OCI-LY7 (cell line): ENCODE results near the gene C15orf40. TPM values are rescaled to one million over a fixed set of nuclear protein-coding genes. Genes with fewer than 3 reads are reported as not detected.

ENCODE experiments used
- BruUV-seq: library from RNA; stranded (reverse); fragments of 400-500 nt; replicated peaks from 2 replicates; lab custom pipeline; 2021; lab: Mats Ljungman, UMichigan
- CTCF ChIA-PET: fragments of 300-600 bp; sonication (Branson Sonifier 250); formaldehyde crosslinking; loops from one replicate; lab custom pipeline; 2022; ENCODE audit warnings: antibody characterized with exemption; ENCODE audit not compliant: unreplicated experiment; lab: Charles Lee
- POLR2A ChIA-PET: fragments of 300-600 bp; sonication (Branson Sonifier 250); formaldehyde crosslinking; loops from one replicate; lab custom pipeline; 2022; ENCODE audit warnings: antibody characterized with exemption; lab: Charles Lee
- DNase-seq: peaks from one replicate; pipeline ENCODE4 v3.0.0-alpha.2; 2015; ENCODE audit warnings: low spot score
- H2AFZ ChIP-seq: fragments of 200-600 bp; sonication (generic), shearing (Covaris generic); 2 replicates; pipeline ENCODE4 v1.6.1; 2014; ENCODE audit warnings: mild to moderate bottlenecking, antibody characterized with exemption, low read length, moderate library complexity
- H3K27ac ChIP-seq: fragments of 200-600 bp; sonication (generic); 2 replicates; pipeline ENCODE4 v1.5.1; 2014; ENCODE audit warnings: mixed run types, low read depth, mild to moderate bottlenecking, moderate library complexity, low read length, inconsistent platforms; ENCODE audit not compliant: poor library complexity, severe bottlenecking
- H3K36me3 ChIP-seq: fragments of 200-600 bp; sonication (generic); 2 replicates; pipeline ENCODE4 v1.6.1; 2014; ENCODE audit warnings: mild to moderate bottlenecking, antibody characterized with exemption, low read length, moderate library complexity, mixed read lengths; ENCODE audit not compliant: insufficient read depth
- H3K4me1 ChIP-seq: fragments of 200-600 bp; sonication (generic); 2 replicates; pipeline ENCODE4 v1.5.1; 2014; ENCODE audit warnings: mild to moderate bottlenecking, low read length; ENCODE audit not compliant: insufficient read depth, poor library complexity, severe bottlenecking
- H3K4me2 ChIP-seq: fragments of 200-600 bp; sonication (generic); 2 replicates; pipeline ENCODE4 v1.6.1; 2014; ENCODE audit warnings: mild to moderate bottlenecking, low read length
- H3K4me3 ChIP-seq: fragments of 200-600 bp; sonication (generic); 2 replicates; pipeline ENCODE4 v1.5.1; 2014; ENCODE audit warnings: mild to moderate bottlenecking, low read depth, low read length; ENCODE audit not compliant: poor library complexity, severe bottlenecking
- H3K79me2 ChIP-seq: fragments of 200-600 bp; sonication (generic); 2 replicates; pipeline ENCODE4 v1.6.1; 2016; ENCODE audit warnings: low read depth, mild to moderate bottlenecking, low read length, moderate library complexity, mixed read lengths; ENCODE audit not compliant: insufficient read depth
- H3K9me2 ChIP-seq: fragments of 200-600 bp; sonication (generic); 2 replicates; pipeline ENCODE4 v1.6.1; 2016; ENCODE audit warnings: mild to moderate bottlenecking, low read length, mixed read lengths; ENCODE audit not compliant: insufficient read depth
- H3K9me3 ChIP-seq: fragments of 200-600 bp; sonication (generic); 2 replicates; pipeline ENCODE4 v1.6.1; 2014; ENCODE audit warnings: mild to moderate bottlenecking, mixed run types, low read length, mixed read lengths
- H4K20me1 ChIP-seq: fragments of 200-600 bp; sonication (generic); 2 replicates; pipeline ENCODE4 v1.6.1; 2014; ENCODE audit warnings: mild to moderate bottlenecking, antibody characterized with exemption, low read length, moderate library complexity, mixed read lengths; ENCODE audit not compliant: insufficient read depth
- EZH2phosphoT487 ChIP-seq: fragments of 200-600 bp; sonication (generic); IDR thresholded peaks from 2 replicates; pipeline ENCODE4 v1.6.1; 2018; ENCODE audit warnings: low read depth, borderline replicate concordance, mild to moderate bottlenecking, mixed run types, antibody characterized with exemption, low read length, moderate library complexity, mixed read lengths
- intact Hi-C: fragments of 100-400 bp; cut with micrococcal nuclease; formaldehyde crosslinking; loops from one replicate; pipeline ENCODE4 v1.10.0; 2022; ENCODE audit not compliant: unreplicated experiment
- total RNA-seq, 2 experiments: library from RNA; depleted of rRNA in 1 of 2; stranded (reverse); fragments of >200 nt in 1 of 2; shearing (Covaris generic) in 1 of 2; gene quantifications; 2 replicates each; pipeline ENCODE4 v1.2.3, GENCODE V29; 2014 to 2022
- TF ChIP-seq, protein P1 (sequence below): fragments of 200-600 bp; sonication (generic); conservative IDR thresholded peaks from 2 replicates; pipeline ENCODE4 v1.5.1; 2014; ENCODE audit warnings: mild to moderate bottlenecking, antibody characterized with exemption, low read length, moderate library complexity, mixed read lengths

The C15orf40 gene
- total RNA-seq, 2 experiments from 2014 or later, result 33.8 to 37.9 TPM

- intact Hi-C loops, result no loop called here
- H3K9me2 ChIP-seq, result no peaks in the 10 kb centered on the region
- no peak for TF ChIP-seq EZH2phosphoT487
- TF ChIP-seq, protein P1, sequence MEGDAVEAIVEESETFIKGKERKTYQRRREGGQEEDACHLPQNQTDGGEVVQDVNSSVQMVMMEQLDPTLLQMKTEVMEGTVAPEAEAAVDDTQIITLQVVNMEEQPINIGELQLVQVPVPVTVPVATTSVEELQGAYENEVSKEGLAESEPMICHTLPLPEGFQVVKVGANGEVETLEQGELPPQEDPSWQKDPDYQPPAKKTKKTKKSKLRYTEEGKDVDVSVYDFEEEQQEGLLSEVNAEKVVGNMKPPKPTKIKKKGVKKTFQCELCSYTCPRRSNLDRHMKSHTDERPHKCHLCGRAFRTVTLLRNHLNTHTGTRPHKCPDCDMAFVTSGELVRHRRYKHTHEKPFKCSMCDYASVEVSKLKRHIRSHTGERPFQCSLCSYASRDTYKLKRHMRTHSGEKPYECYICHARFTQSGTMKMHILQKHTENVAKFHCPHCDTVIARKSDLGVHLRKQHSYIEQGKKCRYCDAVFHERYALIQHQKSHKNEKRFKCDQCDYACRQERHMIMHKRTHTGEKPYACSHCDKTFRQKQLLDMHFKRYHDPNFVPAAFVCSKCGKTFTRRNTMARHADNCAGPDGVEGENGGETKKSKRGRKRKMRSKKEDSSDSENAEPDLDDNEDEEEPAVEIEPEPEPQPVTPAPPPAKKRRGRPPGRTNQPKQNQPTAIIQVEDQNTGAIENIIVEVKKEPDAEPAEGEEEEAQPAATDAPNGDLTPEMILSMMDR, result no peak
- H4K20me1 ChIP-seq, result no peaks in the 10 kb centered on the region
- no peak for DNase-seq
- no peaks in the 10 kb centered on the region for H3K4me1 ChIP-seq
- ChIA-PET POLR2A (no interaction called here), CTCF (no interaction called here)
- no peaks in the 10 kb centered on the region for H3K9me3 ChIP-seq
- H3K27ac ChIP-seq, result no peak overlapping the region
- H3K4me2 ChIP-seq, result no peak overlapping the region
- H3K4me3 ChIP-seq, result no peak overlapping the region
- H3K79me2 ChIP-seq, result no peaks in the 10 kb centered on the region
- H3K36me3 ChIP-seq, result no peaks in the 10 kb centered on the region
- no TSS peak for BruUV-seq
- H2AFZ ChIP-seq, result no peak overlapping the region
These were observed 31.7 kb downstream of the C15orf40 start for GRCh38 chr15:82979726-82980125.

- CTCF ChIA-PET, result no interaction called here
These were observed 33.0 kb downstream of the C15orf40 start for GRCh38 chr15:82978438-82978837.

GRCh38 chr15:82977076-82977475, 34.4 kb downstream of the C15orf40 start:
- H3K36me3 ChIP-seq, result no peaks in the 10 kb centered on the region
- H3K27ac ChIP-seq, result no peak overlapping the region
- intact Hi-C loops, result no loop called here
- BruUV-seq, result no TSS peak
- no peaks in the 10 kb centered on the region for H3K9me2 ChIP-seq
- no peak for TF ChIP-seq EZH2phosphoT487
- H2AFZ ChIP-seq, result no peak overlapping the region
- H3K4me1 ChIP-seq, result no peaks in the 10 kb centered on the region
- no peaks in the 10 kb centered on the region for H4K20me1 ChIP-seq
- no peaks in the 10 kb centered on the region for H3K9me3 ChIP-seq
- no peaks in the 10 kb centered on the region for H3K79me2 ChIP-seq
- ChIA-PET CTCF (no interaction called here), POLR2A (interaction anchor here (0.7 kb wide), 1 partner anchor 135 kb away, joined by 4 read pairs; no protein-coding TSS in a partner anchor)
- no peak for DNase-seq
- H3K4me2 ChIP-seq, result no peak overlapping the region
- no peak overlapping the region for H3K4me3 ChIP-seq

More at GRCh38 chr15:82978438-82978837, 33.0 kb downstream of the C15orf40 start:
- H3K9me2 ChIP-seq, result no peaks in the 10 kb centered on the region
- H3K27ac ChIP-seq, result no peak overlapping the region
- POLR2A ChIA-PET, result no interaction called here
- no peaks in the 10 kb centered on the region for H3K9me3 ChIP-seq
- DNase-seq, result no peak
- H2AFZ ChIP-seq, result no peak overlapping the region
- intact Hi-C loops, result no loop called here
- H3K79me2 ChIP-seq, result no peaks in the 10 kb centered on the region
- BruUV-seq, result no TSS peak
- no peak overlapping the region for H3K4me3 ChIP-seq
- H4K20me1 ChIP-seq, result no peaks in the 10 kb centered on the region
- TF ChIP-seq, protein P1, result no peak
- TF ChIP-seq EZH2phosphoT487, result no peak
- H3K4me1 ChIP-seq, result no peaks in the 10 kb centered on the region
- H3K36me3 ChIP-seq, result no peaks in the 10 kb centered on the region
- no peak overlapping the region for H3K4me2 ChIP-seq
